HL-60 (cell line): ENCODE results near the gene EFCAB10.
"Not testable (repeated sequence)": the region's sequence is repeated elsewhere in the genome, so short reads cannot be mapped to it uniquely, and the experiment has no call there.

Experiments
- CTCF ChIP-seq: IDR thresholded peaks from one replicate; pipeline ENCODE4 v1.5.1; 2011; ENCODE audit warnings: low read length, control low read depth, inconsistent platforms; ENCODE audit not compliant: insufficient read depth
- GABPA ChIP-seq: IDR thresholded peaks from 2 replicates; pipeline ENCODE4 v1.6.1; 2012; ENCODE audit warnings: low read depth
- POLR2AphosphoS5 ChIP-seq: IDR thresholded peaks from 2 replicates; pipeline ENCODE4 v1.6.1; 2012; ENCODE audit warnings: low read depth
- REST ChIP-seq: IDR thresholded peaks from 2 replicates; pipeline ENCODE4 v1.6.1; 2012; ENCODE audit warnings: low read depth; ENCODE audit not compliant: insufficient replicate concordance

- not testable (repeated sequence) for TF ChIP-seq POLR2AphosphoS5, CTCF, GABPA, REST
Measured at GRCh38 chr7:105515610-105516009, 65.7 kb downstream of the EFCAB10 start.
